Nephron (organoid): ENCODE data around the gene CHST8.
"Not testable (repeated sequence)": the region's sequence is repeated elsewhere in the genome, so short reads cannot be mapped to it uniquely, and the experiment has no call there.

Experiments used
- H3K27ac Mint-ChIP-seq, 3 experiments: 2 replicates each; pipeline ENCODE4 v1.8.0; 2020; ENCODE audit warnings: mixed read lengths in 3 of 3, mild to moderate bottlenecking in 2 of 3, moderate library complexity in 1 of 3
- H3K27me3 Mint-ChIP-seq: 2 replicates; pipeline ENCODE4 v1.8.0; 2021; ENCODE audit warnings: low read depth, mild to moderate bottlenecking, moderate library complexity, mixed read lengths
- H3K36me3 Mint-ChIP-seq: 2 replicates; pipeline ENCODE4 v1.8.0; 2020; ENCODE audit warnings: low read depth, mixed read lengths
- H3K4me1 Mint-ChIP-seq: 2 replicates; pipeline ENCODE4 v1.8.0; 2020; ENCODE audit warnings: mixed read lengths
- H3K4me3 Mint-ChIP-seq, 3 experiments: 2 replicates each; pipeline ENCODE4 v1.8.0; 2020; ENCODE audit warnings: mild to moderate bottlenecking in 3 of 3, mixed read lengths in 3 of 3, moderate library complexity in 2 of 3
- H3K9me3 Mint-ChIP-seq: 2 replicates; pipeline ENCODE4 v1.8.0; 2020; ENCODE audit warnings: mixed read lengths
- TF ChIP-seq, protein P1 (sequence below), 3 experiments: fragments of 200-600 bp; sonication (generic); IDR thresholded peaks; one replicate each; pipeline ENCODE4 v1.5.0; 2021; ENCODE audit warnings: antibody characterized with exemption in 3 of 3; ENCODE audit not compliant: unreplicated experiment in 3 of 3

Gene CHST8

DNA sequence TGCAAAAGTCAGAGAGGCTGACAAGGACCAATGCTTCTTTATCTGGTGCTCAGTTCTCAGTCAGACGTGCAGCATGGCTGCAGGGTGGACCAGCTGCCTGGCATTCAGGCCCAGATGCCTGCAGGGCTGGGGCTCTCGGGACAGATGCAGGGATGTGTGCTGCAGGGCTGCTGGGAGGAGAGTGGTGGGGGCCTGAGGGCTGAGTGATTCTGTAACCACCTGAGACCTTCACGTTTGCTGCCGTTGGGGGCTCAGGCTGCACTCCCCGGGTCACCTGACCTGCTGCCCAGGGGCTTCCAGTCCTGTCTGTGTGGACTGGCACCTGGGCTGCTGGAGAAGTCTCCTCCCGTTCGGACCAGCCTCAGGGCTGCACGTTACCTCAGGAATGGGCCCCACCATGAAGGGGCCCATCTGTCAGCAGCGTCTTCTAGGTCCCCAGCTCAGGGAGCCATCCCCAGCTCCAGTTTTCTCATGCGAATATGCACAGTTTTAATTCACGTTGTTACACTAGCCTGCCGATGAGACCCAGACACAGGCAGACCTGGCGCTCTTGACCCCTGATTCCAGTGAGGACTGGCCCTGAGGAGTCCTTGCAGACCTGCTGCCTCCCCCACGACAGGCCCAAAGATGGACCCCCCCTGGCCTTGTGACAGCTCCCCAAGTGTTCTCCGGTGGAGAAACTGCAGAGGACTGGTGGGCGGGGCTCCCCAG lies 191.8 kb downstream of the CHST8 start:
- H3K27me3 Mint-ChIP-seq = no peaks in the 10 kb centered on the region
- peaks cover 42% of the 10 kb centered on the region for H3K36me3 Mint-ChIP-seq
- TF ChIP-seq, protein P1, sequence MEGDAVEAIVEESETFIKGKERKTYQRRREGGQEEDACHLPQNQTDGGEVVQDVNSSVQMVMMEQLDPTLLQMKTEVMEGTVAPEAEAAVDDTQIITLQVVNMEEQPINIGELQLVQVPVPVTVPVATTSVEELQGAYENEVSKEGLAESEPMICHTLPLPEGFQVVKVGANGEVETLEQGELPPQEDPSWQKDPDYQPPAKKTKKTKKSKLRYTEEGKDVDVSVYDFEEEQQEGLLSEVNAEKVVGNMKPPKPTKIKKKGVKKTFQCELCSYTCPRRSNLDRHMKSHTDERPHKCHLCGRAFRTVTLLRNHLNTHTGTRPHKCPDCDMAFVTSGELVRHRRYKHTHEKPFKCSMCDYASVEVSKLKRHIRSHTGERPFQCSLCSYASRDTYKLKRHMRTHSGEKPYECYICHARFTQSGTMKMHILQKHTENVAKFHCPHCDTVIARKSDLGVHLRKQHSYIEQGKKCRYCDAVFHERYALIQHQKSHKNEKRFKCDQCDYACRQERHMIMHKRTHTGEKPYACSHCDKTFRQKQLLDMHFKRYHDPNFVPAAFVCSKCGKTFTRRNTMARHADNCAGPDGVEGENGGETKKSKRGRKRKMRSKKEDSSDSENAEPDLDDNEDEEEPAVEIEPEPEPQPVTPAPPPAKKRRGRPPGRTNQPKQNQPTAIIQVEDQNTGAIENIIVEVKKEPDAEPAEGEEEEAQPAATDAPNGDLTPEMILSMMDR (IDR thresholded peaks at IDR 0.05; ENCODE audit: unreplicated experiment in 3 of 3) = no peak
- no peaks in the 10 kb centered on the region for H3K9me3 Mint-ChIP-seq
- H3K4me1 Mint-ChIP-seq = no peaks in the 10 kb centered on the region
- no peak overlapping the region for H3K27ac Mint-ChIP-seq
- H3K4me3 Mint-ChIP-seq = no peak overlapping the region

DNA sequence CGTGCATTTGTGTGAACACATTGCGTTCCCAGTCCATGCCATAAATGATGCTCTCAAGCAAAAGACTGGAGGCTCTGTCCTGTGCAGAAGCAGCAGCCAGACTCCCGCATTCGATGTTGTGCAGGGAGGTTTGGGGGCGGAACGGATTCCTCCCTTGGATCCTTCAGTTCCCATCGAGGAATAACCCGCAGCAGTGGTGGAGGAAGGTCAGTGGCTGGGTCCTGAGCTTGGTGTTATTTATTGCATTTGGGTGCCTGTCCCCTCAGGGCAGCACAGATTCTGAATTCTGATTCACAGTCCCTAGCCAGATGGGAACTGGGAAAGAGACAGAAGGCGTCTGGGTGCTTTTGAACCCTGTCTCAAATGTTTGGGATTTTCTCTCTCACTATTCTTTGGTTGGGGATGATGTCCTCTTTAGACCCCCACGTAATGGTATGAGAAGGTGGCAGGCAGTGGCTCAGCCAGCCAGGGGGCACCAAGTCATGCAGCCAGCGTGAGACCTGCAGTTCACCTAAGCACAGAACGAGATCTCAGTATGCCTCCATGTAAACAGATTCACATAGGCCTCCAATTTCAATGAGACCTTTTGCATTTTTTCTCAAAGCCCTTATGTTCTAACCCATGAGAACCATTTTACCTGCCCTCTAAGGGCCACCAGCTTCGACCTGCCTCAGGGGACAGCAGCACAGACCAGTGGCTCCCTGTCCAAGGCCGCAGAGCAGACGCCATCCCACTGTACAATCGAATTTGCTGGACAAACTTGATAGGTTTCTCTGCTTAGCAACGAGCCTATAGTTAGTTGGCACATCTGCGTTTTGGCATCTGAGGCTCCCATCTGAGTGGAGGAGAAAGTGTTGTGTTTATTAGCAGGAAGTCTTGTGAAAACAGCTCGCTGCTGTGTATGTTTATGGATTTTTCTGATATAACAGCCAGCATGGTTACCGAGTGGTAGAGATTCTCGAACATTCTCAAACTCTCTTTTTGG lies 192.7 kb downstream of the CHST8 start:
- H3K27me3 Mint-ChIP-seq = peaks cover 3% of the 10 kb centered on the region

DNA sequence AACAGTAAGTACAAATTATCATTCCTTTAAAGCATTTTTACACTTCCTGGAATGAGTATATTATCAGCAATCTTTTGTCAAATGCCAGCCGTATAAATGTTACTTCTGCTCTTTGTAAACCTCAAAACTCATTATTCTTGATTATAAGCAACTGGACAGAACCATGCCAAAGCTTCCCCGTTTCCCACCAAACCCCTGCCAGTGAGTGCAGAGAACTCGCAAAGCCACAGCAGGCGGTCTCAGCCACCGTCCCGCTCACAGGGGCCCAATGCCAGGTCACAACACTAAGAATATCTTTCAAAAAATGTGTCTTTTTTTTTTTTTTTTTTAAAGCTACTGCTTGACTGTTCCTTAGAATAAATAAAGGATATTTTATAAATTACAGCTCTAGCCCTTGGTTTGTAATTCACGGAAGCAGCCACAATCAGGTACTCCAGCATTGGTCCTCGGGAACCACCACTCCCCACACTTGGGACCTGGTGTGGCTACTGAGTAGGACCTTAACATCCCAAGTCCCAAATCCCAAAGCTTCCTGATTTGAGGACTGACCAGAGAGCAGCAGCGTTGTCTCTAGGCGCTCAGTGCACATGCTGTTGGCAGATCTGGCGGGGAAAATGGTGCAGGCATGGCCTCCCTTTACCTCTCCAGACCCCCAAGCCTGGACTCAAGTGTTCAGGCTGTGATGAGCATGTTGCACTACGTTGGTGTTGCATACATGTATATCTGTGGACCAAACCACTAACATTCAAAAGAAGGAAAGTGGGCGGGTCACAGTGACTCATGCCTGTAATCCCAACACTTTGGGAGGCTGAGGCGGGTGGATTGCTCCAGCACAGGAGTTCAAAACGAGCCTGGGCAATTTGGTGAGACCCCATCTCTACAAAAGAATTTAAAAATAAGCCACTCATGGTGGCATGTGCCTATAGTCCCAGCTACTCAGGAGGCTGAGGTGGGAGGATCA lies 193.9 kb downstream of the CHST8 start:
- no peak overlapping the region for H3K4me3 Mint-ChIP-seq
- H3K27ac Mint-ChIP-seq = no peak overlapping the region
- TF ChIP-seq, protein P1 (IDR thresholded peaks at IDR 0.05; ENCODE audit: unreplicated experiment in 3 of 3) = no peak
- no peaks in the 10 kb centered on the region for H3K4me1 Mint-ChIP-seq
- H3K9me3 Mint-ChIP-seq = no peaks in the 10 kb centered on the region
- peaks cover 6% of the 10 kb centered on the region for H3K27me3 Mint-ChIP-seq
- H3K36me3 Mint-ChIP-seq = peaks cover 28% of the 10 kb centered on the region

More for the DNA sequence above, 192.7 kb downstream of the CHST8 start:
- TF ChIP-seq, protein P1 (IDR thresholded peaks at IDR 0.05; ENCODE audit: unreplicated experiment in 3 of 3) = no peak
- no peak overlapping the region for H3K4me3 Mint-ChIP-seq
- no peaks in the 10 kb centered on the region for H3K9me3 Mint-ChIP-seq
- no peaks in the 10 kb centered on the region for H3K4me1 Mint-ChIP-seq
- H3K27ac Mint-ChIP-seq = no peak overlapping the region
- H3K36me3 Mint-ChIP-seq = peaks cover 40% of the 10 kb centered on the region

DNA sequence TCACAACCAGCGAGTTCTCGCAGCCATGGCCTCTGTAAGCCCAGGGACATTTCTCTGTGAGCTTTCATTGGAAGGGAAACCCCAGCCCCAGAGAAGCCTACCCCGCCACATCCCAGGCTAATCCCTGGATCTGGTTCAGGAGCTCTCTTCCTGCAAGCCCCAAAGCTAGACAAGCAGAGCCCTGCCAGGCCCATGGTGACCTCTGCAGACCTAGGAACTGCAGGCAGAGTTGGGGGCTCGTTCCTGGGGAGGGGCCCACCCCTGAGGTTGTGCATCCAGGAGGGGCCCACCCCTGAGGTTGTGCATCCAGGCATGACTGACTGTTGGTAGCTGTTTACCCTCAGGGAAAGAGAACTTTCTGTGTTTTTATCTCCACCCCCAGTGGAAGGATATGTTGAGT lies 196.7 kb downstream of the CHST8 start:
- H3K4me3 Mint-ChIP-seq = peak overlapping the region; percentile 16 to 61 (median 49)
- peaks cover 11% of the 10 kb centered on the region for H3K36me3 Mint-ChIP-seq
- no peaks in the 10 kb centered on the region for H3K4me1 Mint-ChIP-seq
- TF ChIP-seq, protein P1 (IDR thresholded peaks at IDR 0.05; ENCODE audit: unreplicated experiment in 3 of 3) = no peak
- no peak overlapping the region for H3K27ac Mint-ChIP-seq
- H3K27me3 Mint-ChIP-seq = peaks cover 15% of the 10 kb centered on the region
- H3K9me3 Mint-ChIP-seq = no peaks in the 10 kb centered on the region

DNA sequence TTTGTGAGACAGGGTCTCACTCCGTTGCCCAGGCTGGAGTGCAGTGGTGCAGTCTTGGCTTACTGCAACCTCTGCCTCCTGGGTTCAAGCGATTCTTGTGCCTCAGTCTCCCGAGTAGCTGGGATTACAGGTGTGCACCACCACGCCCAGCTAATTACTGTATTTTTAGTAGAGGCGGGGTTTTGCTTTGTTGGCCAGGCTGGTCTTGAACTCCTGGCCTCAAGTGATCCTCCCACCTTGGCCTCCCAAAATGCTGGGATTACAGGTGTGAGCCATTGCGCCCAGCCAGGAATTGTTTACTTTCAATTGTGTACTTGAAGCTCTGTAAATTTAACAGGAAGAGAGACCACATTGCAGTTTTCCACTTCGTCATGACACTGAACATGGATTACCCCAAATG lies 197.3 kb downstream of the CHST8 start:
- H3K36me3 Mint-ChIP-seq, H3K9me3 Mint-ChIP-seq, H3K4me1 Mint-ChIP-seq: not testable (repeated sequence)
- Mint-ChIP-seq H3K27ac (peak overlapping the region in 1 of 3 experiments; percentile 31), H3K27me3 (peaks cover 18% of the 10 kb centered on the region), H3K4me3 (peak overlapping the region; percentile 61 to 65 (median 65))
